Measurements from ENCODE around the gene RNF182. TPM values are rescaled to one million over a fixed set of nuclear protein-coding genes. Genes with fewer than 3 reads are reported as not detected.

The RNF182 gene
- total RNA-seq, 4 donors from 2014 or later, result 0.40 to 0.50 (median 0.45) TPM; not detected in 1

DNA sequence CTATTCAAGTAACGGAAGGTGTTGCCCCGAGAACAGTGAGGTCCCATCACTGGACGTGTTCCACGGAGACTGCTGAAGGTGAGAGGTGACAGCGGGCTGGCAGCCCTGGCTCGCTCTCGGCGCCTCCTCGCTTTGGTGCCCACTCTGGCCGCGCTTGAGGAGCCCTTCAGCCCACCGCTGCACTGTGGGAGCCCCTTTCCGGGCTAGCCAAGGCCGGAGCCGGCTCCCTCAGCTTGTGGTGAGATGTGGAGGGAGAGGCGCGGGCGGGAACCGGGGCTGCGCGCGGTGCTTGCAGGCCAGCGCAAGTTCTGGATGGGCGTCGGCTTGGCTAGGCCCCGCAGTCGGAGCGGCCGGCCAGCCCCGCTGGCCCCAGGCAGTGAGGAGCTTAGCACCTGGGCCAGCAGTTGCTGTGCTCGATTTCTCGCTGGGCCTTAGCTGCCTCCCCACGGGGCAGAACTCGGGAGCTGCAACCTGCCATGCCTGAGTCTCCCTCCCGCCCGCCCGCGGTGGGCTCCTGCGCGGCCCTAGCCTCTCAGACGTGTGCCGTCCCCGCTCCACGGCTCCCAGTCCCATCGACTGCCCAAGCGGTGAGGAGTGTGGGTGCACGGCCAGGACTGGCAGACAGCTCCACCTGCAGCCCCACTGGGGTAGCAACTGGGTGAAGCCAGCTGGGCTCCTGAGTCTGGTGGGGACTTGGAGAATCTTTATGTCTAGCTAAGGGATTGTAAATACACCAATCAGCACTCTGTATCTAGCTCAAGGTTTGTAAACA lies 77.6 kb downstream of the RNF182 start:
- Histone ChIP-seq H3K4me3 (no peak overlapping the region), H3K9me3 (no peaks in the 10 kb centered on the region), H3K4me1 (no peaks in the 10 kb centered on the region), H3K27ac (replicated peaks in 1 of 4) (no peak overlapping the region), H3K36me3 (no peaks in the 10 kb centered on the region), H3K27me3 (peaks cover 0 to 13% (median 0%) of the 10 kb centered on the region in 4 donors)
- no peak for DNase-seq (ENCODE audit: extremely low spot score)
- TF ChIP-seq, protein P1, sequence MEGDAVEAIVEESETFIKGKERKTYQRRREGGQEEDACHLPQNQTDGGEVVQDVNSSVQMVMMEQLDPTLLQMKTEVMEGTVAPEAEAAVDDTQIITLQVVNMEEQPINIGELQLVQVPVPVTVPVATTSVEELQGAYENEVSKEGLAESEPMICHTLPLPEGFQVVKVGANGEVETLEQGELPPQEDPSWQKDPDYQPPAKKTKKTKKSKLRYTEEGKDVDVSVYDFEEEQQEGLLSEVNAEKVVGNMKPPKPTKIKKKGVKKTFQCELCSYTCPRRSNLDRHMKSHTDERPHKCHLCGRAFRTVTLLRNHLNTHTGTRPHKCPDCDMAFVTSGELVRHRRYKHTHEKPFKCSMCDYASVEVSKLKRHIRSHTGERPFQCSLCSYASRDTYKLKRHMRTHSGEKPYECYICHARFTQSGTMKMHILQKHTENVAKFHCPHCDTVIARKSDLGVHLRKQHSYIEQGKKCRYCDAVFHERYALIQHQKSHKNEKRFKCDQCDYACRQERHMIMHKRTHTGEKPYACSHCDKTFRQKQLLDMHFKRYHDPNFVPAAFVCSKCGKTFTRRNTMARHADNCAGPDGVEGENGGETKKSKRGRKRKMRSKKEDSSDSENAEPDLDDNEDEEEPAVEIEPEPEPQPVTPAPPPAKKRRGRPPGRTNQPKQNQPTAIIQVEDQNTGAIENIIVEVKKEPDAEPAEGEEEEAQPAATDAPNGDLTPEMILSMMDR (IDR thresholded peaks at IDR 0.05), result no peak
- no peak for TF ChIP-seq POLR2AphosphoS5 (IDR thresholded peaks at IDR 0.05)
- no peak for TF ChIP-seq EP300 (IDR thresholded peaks at IDR 0.05)
- TF ChIP-seq POLR2A (IDR thresholded peaks at IDR 0.05; ENCODE audit: low read depth), result no peak
- WGBS, result 98% methylated on average over 40 of the region's 47 CpGs
- intact Hi-C loops (cut with DNase I), result no loop called here

DNA sequence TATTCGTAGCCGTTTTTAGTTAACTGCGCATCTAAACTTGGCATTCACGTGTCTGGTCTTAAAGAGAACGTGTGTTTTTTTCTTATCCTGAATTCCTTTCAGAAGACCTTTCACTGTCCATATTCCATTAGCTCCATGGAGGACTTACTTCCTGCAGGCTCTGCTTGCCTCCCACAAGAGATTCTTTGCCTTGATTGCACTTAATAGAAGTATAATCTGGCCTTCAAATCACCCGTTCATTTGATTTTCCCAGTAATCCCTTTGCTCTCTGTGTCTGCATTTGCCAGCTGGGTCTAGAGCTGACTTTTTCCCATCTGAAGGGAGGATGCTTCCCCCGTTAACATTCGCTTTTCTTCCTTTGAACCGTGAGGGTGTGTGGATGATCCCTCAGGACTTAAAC lies 79.5 kb downstream of the RNF182 start:
- Histone ChIP-seq H3K4me3 (no peak overlapping the region), H3K9me3 (no peaks in the 10 kb centered on the region), H3K36me3 (no peaks in the 10 kb centered on the region), H3K27me3 (peaks cover 0 to 13% (median 0%) of the 10 kb centered on the region in 4 donors), H3K4me1 (no peaks in the 10 kb centered on the region), H3K27ac (replicated peaks in 1 of 4) (no peak overlapping the region)
- TF ChIP-seq POLR2A (IDR thresholded peaks at IDR 0.05; ENCODE audit: low read depth) (no peak), EP300 (IDR thresholded peaks at IDR 0.05) (no peak), POLR2AphosphoS5 (IDR thresholded peaks at IDR 0.05) (no peak)
- TF ChIP-seq, protein P1 (IDR thresholded peaks at IDR 0.05), result no peak
- intact Hi-C loops (cut with DNase I), result no loop called here
- DNase-seq (ENCODE audit: extremely low spot score), result no peak
- WGBS, result 80% methylated on average over 9 of the region's 9 CpGs

DNA sequence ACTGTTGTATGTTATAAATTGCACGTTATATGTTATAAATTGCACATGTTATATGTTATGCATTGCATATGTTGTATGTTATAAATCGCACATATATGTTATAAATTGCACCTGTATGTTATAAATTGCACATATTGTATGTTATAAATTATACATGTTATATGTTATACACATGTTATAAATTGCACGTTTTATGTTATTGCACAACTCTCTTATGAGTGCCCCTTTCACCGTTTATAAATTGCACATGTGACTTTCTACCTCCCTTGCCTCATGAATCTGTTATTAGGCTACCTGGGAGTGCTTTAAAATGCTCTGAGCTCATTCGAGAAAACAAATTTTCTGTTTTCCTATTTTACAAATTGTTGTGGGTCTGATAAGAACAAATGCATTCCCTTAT lies 84.1 kb downstream of the RNF182 start:
- H3K4me3 ChIP-seq, result no peak overlapping the region
- H3K36me3 ChIP-seq, result no peaks in the 10 kb centered on the region
- no peak overlapping the region for H3K27ac ChIP-seq (replicated peaks in 1 of 4)
- H3K27me3 ChIP-seq, result peaks cover 0 to 19% (median 0%) of the 10 kb centered on the region in 4 donors
- H3K4me1 ChIP-seq, result no peaks in the 10 kb centered on the region
- no peak for DNase-seq (ENCODE audit: extremely low spot score)
- TF ChIP-seq POLR2A (IDR thresholded peaks at IDR 0.05; ENCODE audit: low read depth), result no peak
- no peak for TF ChIP-seq EP300 (IDR thresholded peaks at IDR 0.05)
- TF ChIP-seq POLR2AphosphoS5 (IDR thresholded peaks at IDR 0.05), result no peak
- TF ChIP-seq, protein P1 (IDR thresholded peaks at IDR 0.05), result no peak
- 95% methylated on average over 5 of the region's 5 CpGs for WGBS
- no peaks in the 10 kb centered on the region for H3K9me3 ChIP-seq
- intact Hi-C loops (cut with DNase I), result no loop called here

DNA sequence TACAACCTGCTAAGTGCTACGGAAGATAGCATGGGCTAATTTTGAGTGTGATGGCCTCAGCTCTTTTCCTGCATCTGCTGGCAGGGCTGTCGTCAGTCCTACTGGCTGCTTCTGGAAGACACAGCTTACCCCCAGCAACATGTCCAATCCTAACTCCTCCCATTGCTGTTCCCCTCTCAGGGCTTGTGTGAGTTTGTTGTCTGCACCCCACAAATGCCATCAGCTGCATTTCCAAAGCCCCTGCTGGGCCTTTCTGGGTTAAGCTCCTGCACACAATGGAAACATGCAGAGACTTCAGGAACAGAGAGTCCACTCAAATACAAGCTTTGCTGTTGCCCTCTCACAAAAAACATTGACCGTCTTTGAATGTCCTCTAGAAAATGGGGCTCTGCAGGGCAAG lies 84.7 kb downstream of the RNF182 start:
- TF ChIP-seq POLR2A (IDR thresholded peaks at IDR 0.05; ENCODE audit: low read depth) (no peak), POLR2AphosphoS5 (IDR thresholded peaks at IDR 0.05) (no peak), EP300 (IDR thresholded peaks at IDR 0.05) (no peak)
- TF ChIP-seq, protein P1 (IDR thresholded peaks at IDR 0.05), result no peak
- intact Hi-C loops (cut with DNase I), result no loop called here

More for the DNA sequence above, 84.7 kb downstream of the RNF182 start:
- 82% methylated on average over 3 of the region's 3 CpGs for WGBS
- H3K9me3 ChIP-seq, result no peaks in the 10 kb centered on the region
- no peak for DNase-seq (ENCODE audit: extremely low spot score)
- H3K4me3 ChIP-seq, result no peak overlapping the region
- H3K27me3 ChIP-seq, result peaks cover 0 to 19% (median 0%) of the 10 kb centered on the region in 4 donors
- no peaks in the 10 kb centered on the region for H3K36me3 ChIP-seq
- H3K27ac ChIP-seq (replicated peaks in 1 of 4), result no peak overlapping the region
- no peaks in the 10 kb centered on the region for H3K4me1 ChIP-seq

Measured in esophagus muscularis mucosa (tissue), 4 donors.